GM21619 (cell line): ENCODE measurements around the gene RHOH.

Experiments
- ATAC-seq: cut with Tn5 transposase; IDR thresholded peaks from one replicate; pipeline ENCODE4 v1.9.1; 2021; ENCODE audit not compliant: unreplicated experiment

The RHOH gene

GRCh38 chr4:40187386-40187906, 9.4 kb upstream of the RHOH start:
- ATAC-seq, result no peak

GRCh38 chr4:40190019-40190418, 6.8 kb upstream of the RHOH start:
- no peak for ATAC-seq

DNA sequence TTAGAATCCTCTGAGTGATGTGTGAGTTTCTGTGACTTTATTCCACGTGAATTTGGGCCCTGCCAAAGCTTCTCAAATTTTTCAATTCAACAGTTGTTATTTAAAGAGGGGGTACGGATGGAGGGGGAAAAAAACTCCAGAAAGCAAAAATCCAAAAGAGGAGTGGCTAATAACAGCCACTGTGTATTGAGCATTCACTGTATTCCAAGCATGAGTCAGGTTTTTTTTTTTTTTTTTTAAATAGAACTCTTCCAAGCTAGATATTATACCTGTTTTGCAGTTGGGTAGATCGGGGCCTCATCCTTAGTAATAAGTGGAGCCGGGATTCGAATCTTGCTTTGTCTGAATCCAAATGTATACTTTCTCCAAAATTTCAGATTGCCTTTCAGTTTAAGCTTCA, 6.4 kb upstream of the RHOH start:
- no peak for ATAC-seq

DNA sequence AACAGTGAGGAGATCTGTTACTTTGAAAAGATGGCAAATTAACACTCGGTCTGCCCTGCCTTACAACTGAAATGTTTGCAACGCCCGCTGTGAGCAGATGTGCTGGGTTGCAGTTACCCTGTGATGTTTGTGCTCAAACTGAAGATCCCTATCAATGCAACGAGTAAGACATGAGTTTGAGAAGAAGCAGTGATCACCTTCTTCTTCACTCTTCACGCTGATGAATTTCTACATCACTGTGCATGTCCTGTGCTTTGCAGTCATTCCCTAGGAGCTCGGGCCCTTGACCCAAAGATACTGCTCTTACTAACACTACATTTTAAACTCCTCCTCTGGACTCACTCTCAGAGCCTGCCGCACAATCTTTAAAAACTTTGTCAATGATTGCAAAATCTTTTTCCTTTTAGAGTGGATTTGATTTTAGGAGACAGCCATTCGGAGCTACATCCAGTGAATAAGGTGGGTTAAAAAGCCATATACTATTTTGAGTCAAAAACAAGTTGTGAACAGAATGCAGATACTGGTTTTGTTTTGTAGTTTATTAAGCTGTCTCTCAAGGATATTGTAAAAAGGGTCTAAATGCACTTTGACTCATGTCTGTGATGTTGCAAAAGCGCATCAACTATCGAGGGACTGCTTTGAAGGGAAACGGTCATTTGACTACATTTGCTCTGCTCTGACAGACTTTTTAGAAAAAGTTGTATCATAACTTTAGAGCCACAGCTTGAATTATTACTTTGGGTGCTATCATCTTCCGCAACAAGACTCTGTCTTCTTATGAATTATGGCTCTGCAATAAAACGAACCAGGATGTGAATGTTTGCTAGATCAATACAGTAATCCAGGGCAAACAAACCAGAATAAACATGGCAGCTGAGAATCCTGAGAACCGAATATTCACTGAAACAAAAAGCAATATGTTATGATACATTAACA, 5.7 kb upstream of the RHOH start:
- ATAC-seq, result no peak

GRCh38 chr4:40192114-40193015, 4.5 kb upstream of the RHOH start:
- ATAC-seq, result peak; percentile 36

DNA sequence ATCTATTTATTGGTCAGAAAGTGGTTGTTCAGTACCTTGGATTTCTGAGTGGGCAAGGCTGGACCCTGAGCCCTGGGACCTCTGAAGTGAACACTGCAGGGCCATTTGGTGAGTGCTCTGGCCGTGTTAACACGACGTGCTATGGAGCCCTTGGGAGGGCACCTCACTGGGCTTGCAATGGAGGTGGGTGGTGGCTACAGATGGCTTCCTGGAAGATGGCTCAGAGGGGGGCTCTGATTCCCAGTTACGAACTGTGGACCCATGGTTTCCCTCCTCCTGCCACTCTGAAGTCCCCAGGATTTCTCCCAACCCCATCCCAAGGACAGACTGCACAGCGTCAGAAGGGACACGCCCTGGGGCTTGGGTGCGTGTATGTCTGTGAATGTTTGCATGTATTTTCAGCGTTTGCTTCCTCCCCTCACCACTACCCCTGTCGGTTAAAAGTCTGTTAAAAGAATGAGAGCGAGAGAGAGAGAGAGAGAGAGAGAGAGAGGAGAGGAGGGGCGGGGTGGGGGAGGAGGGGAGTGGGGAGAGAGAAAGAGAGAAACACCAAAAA, 3.7 kb upstream of the RHOH start:
- ATAC-seq, result peak; percentile 29

DNA sequence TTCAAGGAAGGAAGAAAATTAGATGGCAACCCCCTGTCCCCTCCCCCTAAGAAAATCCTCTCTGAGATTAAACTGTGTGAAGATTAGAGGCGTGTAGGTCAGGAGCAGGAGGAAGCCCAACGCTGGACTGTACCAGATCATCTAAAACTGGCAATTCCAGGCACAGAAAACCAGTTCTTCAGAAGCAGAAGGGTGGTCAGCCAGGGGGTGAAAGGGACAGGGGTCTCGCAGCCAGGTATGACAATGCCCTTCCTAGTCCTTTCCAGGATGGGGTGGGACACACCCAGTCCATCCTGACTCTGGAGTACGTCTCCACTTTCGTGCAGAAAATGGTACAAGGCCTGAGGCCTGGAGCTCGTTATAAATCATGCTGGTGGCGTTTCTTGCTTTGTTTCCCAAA, 3.3 kb upstream of the RHOH start:
- no peak for ATAC-seq

- no peak for ATAC-seq
These were observed 2.1 kb upstream of the RHOH start for GRCh38 chr4:40194602-40195161.

DNA sequence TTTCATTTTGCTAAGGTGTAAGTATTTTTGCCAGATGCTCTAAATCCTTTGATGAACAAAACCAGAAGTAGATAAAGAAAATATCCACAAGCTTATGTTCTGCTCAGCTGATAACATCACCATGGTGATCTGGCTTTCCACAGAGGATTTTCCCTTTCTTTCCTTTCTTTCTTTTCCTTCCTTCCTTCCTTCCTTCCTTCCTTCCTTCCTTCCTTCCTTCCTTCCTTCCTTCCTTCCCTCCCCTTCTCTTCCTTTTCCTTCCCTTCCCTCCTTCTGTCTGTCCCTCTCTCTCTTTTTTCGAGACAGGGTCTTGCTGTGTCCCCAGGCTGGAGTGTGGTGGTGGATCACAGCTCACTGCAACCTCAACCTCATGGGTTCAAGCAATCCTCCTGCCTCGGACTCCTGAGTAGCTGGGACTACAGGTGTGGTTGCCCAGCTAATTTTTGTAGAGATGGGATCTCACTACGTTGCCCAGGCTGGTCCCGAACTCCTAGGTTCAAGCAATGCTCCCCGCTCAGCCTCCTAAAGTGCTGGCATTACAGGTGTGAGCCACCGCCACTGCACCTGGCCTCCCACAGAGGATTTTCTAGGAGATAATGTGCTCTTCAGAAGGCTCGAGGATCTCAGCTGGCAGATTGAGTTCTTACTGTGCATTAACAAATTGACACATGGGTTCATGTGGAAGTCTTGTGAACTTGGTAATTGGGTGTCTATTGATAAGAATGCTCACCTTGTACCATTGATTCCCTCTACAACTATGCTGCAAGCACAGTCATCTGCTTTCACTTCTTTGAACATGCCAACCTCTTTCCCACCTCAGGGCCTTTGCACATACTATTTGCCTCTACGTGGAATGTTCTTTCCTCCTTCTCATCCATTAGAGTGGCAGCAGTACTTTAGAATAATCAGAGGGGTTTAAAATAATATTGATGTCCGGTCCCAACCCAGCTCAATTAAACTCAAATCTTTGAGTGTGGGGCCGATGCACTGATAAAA, 1.4 kb upstream of the RHOH start:
- ATAC-seq, result no peak

- no peak for ATAC-seq
These were observed 559 bp upstream of the RHOH start for GRCh38 chr4:40196272-40196671.

DNA sequence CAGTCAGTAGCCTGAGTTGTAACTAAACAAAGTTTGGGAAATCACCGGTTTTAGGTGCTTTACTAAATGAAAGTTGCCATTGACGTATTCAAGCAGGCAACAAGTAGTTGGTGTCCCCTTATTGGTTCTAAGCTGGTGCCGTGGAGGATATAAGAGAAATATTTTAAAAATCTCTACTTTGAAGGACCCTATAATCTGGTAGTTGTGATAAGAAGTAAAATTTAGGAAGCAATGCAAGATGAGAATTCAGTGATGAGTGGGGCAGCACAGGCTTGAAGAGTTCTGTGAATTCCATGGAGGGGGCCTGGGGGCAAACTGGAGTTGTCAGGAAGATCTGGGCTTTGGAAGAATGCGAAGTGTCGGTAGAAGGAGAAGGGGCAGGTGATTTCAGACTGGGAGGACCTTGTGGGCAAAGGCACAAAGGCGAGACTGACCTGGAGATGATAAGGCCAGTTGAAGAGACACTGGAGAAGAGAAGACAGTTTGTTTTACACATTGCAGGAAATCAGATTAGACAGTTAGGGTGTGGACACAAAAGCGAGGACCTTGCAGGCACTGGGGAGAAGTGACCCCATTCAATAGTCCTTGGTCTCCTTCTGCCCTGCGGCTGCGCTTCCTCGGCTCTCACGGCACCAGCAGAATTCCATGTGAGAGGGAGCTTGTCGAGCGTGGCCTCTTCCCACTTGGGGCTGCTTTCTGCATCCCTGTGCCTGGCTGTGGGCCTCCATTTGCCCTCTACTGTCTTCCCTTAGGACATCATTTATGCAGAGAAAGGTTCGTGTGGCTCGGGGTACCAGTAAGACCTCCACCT, 1.3 kb downstream of the RHOH start:
- ATAC-seq, result no peak

- ATAC-seq, result no peak
These were observed 2.4 kb downstream of the RHOH start for GRCh38 chr4:40199179-40199670.

DNA sequence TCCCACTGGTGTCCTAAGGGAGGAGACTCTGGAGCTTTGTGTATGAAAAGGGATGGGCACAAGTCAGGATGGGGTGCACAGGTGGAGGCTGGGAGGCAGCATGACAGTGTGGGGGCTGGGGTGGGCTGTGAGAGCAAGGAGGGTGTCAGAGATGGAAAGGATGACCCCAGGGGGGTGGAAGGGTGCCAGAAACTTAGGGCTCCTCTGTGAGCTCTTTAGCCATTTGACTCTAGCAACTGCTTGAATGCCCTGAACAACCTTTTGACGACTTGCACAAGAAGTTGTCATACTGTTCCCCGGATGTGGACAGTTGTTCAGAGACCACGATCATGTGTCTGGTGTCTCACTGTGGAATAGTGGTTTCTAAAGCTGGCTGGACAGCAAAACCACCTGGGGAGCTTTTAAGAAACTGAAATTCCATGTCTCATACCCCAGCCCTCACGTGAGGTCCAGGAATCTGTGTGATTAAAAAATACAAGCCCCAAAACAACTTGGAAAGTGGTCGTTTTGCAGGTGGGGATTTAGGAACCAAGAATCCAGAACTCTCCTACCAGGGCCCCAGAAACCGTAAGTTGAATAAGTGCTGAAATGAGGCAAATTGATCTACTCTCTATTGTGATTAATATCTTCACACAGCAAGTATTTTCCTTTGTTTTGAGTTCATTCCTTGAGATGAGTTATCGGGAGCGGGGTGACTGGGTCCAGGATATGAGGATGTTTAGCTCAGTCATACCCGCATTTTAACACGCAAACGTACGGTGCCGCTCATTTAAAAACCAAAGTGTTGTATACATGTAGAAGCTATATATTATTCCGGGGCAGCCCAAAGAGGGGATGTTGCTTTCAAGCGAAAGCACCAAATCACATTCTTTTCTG, 3.4 kb downstream of the RHOH start:
- ATAC-seq, result peak; percentile 53

DNA sequence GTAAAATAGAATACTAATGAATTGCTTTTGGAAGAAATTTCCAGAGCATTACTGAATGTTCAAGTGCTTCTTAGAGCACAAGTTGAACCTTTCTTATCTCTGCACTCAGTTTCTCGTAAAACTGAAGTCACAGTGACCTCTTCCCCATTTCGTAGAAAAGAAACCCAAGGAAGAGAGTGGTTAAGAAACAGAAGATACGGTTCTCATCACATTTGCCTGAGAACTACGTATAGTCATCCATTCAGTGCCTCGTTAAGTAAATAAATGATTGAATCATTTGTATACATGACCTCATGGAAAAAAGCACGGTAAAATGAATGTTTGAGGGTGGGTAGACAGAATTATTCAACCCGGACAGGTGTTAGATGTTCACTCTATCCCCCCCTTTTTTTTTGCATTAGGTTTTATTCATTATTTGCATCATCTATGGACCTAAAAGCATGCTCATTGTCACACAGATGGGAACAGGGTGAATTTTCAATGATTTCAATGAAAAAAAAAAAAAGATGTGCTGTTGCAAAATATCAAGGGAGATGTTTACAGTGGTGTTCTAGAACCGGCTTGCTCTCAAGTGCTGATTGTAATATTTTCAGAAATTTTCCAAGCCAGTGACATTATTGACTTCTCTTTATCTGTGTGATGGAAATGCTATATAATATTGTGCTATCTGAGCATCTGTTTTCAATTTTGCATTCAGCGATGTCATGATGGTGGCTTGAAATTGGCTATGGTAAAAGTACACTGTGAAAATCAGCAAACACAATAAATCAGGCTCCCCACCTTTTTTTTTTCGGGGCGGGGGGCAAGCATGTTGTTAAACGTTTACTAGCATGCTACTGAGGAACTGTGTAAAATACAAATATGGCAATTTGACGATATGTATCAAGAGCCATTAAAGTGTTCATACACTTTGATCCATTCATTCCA, 4.3 kb downstream of the RHOH start:
- no peak for ATAC-seq

DNA sequence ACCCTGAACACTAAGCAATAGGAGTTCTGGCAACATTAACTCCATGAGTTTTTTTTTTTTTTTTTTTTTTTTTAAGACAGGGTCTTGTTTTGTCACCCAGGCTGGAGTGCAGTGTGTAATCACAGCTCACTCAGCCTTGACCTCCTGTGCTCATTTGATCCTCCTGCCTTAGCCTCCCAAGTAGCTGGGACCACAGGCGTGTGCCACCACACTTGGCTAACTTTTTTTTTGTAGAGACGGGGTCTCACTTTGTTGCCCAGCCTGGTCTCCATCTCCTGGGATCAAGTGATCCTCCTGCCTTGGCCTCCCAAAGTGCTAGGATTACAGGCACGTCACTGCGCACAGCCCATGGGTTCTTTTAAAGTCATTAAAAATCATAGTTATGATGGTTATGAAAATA, 5.1 kb downstream of the RHOH start:
- ATAC-seq, result no peak

DNA sequence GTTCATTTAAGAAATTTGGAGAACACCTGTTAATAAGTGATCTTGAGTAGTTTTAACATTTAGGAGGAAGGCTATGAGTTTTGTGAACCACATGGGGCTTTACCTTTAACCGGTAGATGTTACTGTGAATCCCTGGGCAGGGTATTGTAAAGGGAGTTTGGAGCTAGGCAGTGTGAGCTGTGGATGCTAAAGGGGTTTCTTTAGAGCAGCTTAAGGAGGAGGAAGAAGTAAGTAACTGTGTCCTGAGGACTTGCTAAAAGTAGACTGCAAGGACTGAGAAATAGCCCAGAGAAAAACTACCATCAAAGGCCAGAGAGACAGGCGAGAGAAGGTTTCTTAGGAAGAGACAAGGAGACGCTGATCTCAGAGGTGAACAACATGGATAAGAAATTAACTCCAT, 5.6 kb downstream of the RHOH start:
- no peak for ATAC-seq
